Small intestine (tissue), 7 donors: ENCODE data around the gene PPDPF. TPM values are rescaled to one million over a fixed set of nuclear protein-coding genes. Genes with fewer than 3 reads are reported as not detected.
"Not testable (repeated sequence)": the region's sequence is repeated elsewhere in the genome, so short reads cannot be mapped to it uniquely, and the experiment has no call there.

Experiments
- DNase-seq, 2 donors: peaks; one replicate each; pipeline versions ENCODE4 v3.0.0 to v3.0.0-alpha.2; 2013
- FAIRE-seq: peaks from 2 replicates; lab custom pipeline; 2012; peaks lifted over from hg19 to GRCh38; lab: Jason Lieb, UNC
- H3K27ac ChIP-seq, 3 donors: one replicate each; pipeline ENCODE4 v1.5.1; 2013; ENCODE audit warnings: low read length in 2 of 3, mild to moderate bottlenecking in 2 of 3, control low read depth in 1 of 3, inconsistent platforms in 1 of 3, low read depth in 1 of 3, moderate library complexity in 1 of 3
- H3K27me3 ChIP-seq, 3 donors: one replicate each; pipeline ENCODE4 v1.6.1; 2013; ENCODE audit warnings: low read length in 3 of 3, inconsistent platforms in 1 of 3; ENCODE audit not compliant: control insufficient read depth in 3 of 3, insufficient read depth in 3 of 3
- H3K36me3 ChIP-seq, 3 donors: one replicate each; pipeline ENCODE4 v1.6.1; 2013; ENCODE audit warnings: low read length in 3 of 3, inconsistent platforms in 1 of 3, low read depth in 1 of 3, mild to moderate bottlenecking in 1 of 3, moderate library complexity in 1 of 3; ENCODE audit not compliant: control insufficient read depth in 3 of 3, insufficient read depth in 2 of 3
- H3K4me1 ChIP-seq, 3 donors: one replicate each; pipeline ENCODE4 v1.6.1; 2013; ENCODE audit warnings: low read length in 2 of 3, inconsistent platforms in 1 of 3, low read depth in 1 of 3, mild to moderate bottlenecking in 1 of 3, moderate library complexity in 1 of 3; ENCODE audit not compliant: control insufficient read depth in 3 of 3, insufficient read depth in 2 of 3
- H3K4me3 ChIP-seq, 3 donors: one replicate each; pipeline ENCODE4 v1.5.1; 2013; ENCODE audit warnings: low read length in 3 of 3, control low read depth in 1 of 3, inconsistent platforms in 1 of 3, low read depth in 1 of 3, mild to moderate bottlenecking in 1 of 3, moderate library complexity in 1 of 3
- H3K9me3 ChIP-seq, 2 donors: one replicate each; pipeline ENCODE4 v1.6.1; 2013; ENCODE audit warnings: low read depth in 1 of 2, low read length in 1 of 2; ENCODE audit not compliant: control insufficient read depth in 2 of 2, insufficient read depth in 1 of 2
- WGBS, 3 donors: extraction: QIAGEN DNeasy Blood & Tissue Kit; methylation state at CpG; one replicate each; pipeline ENCODE4 v1.1.7; 2013; 5-methylcytosine and 5-hydroxymethylcytosine counted together
- polyA plus RNA-seq, 4 donors: library from polyadenylated mRNA; stranded (reverse) in 3 of 4; unstranded in 1 of 4; fragments of 200-250 nt in 3 of 4; fragments of 120-200 nt in 1 of 4; gene quantifications; one replicate each; pipeline versions ENCODE4 v1.2.1 to v1.2.3, GENCODE V29; 2013
- donor health status: healthy with polysubstance abuse.
- donor health status: control.
- donor health status: control.
- donor health status: Bipolar disorder and iron deficiency.
- donor health status: healthy.

PPDPF gene
- polyA plus RNA-seq, 4 donors: 273 to 356 (median 295) TPM

DNA sequence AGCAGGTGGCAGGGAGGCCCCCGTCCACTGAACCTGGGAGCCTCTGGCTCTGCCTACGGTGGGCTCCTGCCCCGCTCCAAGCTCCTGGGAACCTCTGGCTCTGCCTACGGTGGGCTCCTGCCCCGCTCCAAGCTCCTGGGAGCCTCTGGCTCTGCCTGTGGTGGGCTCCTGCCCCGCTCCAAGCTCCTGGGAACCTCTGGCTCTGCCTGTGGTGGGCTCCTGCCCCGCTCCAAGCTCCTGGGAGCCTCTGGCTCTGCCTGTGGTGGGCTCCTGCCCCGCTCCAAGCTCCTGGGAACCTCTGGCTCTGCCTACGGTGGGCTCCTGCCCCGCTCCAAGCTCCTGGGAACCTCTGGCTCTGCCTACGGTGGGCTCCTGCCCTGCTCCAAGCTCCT lies 50.5 kb downstream of the PPDPF start:
- Histone ChIP-seq H3K4me1 (peaks cover 0 to 12% (median 3%) of the 10 kb centered on the region in 3 donors), H3K36me3 (peaks cover 2 to 26% (median 4%) of the 10 kb centered on the region in 3 donors)
- 54 to 76% (median 70%) methylated on average over 4 to 8 of the region's 11 CpGs for WGBS, 3 donors
- H3K27me3 ChIP-seq, DNase-seq, H3K9me3 ChIP-seq, FAIRE-seq, H3K27ac ChIP-seq, H3K4me3 ChIP-seq: not testable (repeated sequence)

Other genes with a start within 250 kb of the PPDPF start
- gene ARFGAP1, start 248.0 kb upstream of the PPDPF start, polyA plus RNA-seq: 100 to 1,000 TPM in 1 of 4 donors, 10 to 100 TPM in 3; 70.9 to 117 (median 80.3) TPM
- 1 to 10 TPM in 1 of 4 donors, under 1 TPM in 1, not detected in 2; 0.09 to 1.7 TPM for gene COL20A1, start 227.6 kb upstream of the PPDPF start, polyA plus RNA-seq
- under 1 TPM in 2 of 4 donors, not detected in 2; 0.01 to 0.87 TPM for gene CHRNA4, start 159.4 kb upstream of the PPDPF start, polyA plus RNA-seq
- 1 to 10 TPM in 1 of 4 donors, under 1 TPM in 2, not detected in 1; 0.27 to 1.4 (median 0.65) TPM for gene KCNQ2, start 48.1 kb upstream of the PPDPF start, polyA plus RNA-seq
- gene EEF1A2, start 21.7 kb upstream of the PPDPF start, polyA plus RNA-seq: 10 to 100 TPM in 2 of 4 donors, 1 to 10 TPM in 2; 3.1 to 18.6 (median 9.7) TPM
- 10 to 100 TPM in 3 of 4 donors, under 1 TPM in 1; 0.56 to 87.0 (median 47.5) TPM for gene PTK6, start 16.6 kb downstream of the PPDPF start, polyA plus RNA-seq
- under 1 TPM in 1 of 4 donors, not detected in 3; 0.18 TPM for gene SRMS, start 27.0 kb downstream of the PPDPF start, polyA plus RNA-seq
- under 1 TPM in 2 of 4 donors, not detected in 2; 0.22 to 0.25 TPM for gene FNDC11, start 33.4 kb downstream of the PPDPF start, polyA plus RNA-seq
- gene HELZ2, start 53.5 kb downstream of the PPDPF start, polyA plus RNA-seq: 10 to 100 TPM in 2 of 4 donors, 1 to 10 TPM in 2; 3.8 to 14.2 (median 9.4) TPM
- 10 to 100 TPM in 1 of 4 donors, 1 to 10 TPM in 3; 8.4 to 10.4 (median 9.6) TPM for gene GMEB2, start 106.3 kb downstream of the PPDPF start, polyA plus RNA-seq
- 10 to 100 TPM in 1 of 4 donors, 1 to 10 TPM in 3; 1.1 to 21.4 (median 5.2) TPM for gene STMN3, start 132.7 kb downstream of the PPDPF start, polyA plus RNA-seq
- 10 to 100 TPM in 2 of 4 donors, 1 to 10 TPM in 2; 3.5 to 15.0 (median 10.5) TPM for gene RTEL1, start 137.5 kb downstream of the PPDPF start, polyA plus RNA-seq
- gene TNFRSF6B, start 175.9 kb downstream of the PPDPF start, polyA plus RNA-seq: 10 to 100 TPM in 1 of 4 donors, 1 to 10 TPM in 3; 1.9 to 15.9 (median 5.8) TPM
- gene ARFRP1, start 187.2 kb downstream of the PPDPF start, polyA plus RNA-seq: 10 to 100 TPM; 21.5 to 78.6 (median 60.8) TPM
- 10 to 100 TPM; 20.5 to 39.8 (median 30.6) TPM for gene ZGPAT, start 187.3 kb downstream of the PPDPF start, polyA plus RNA-seq
- 10 to 100 TPM in 3 of 4 donors, 1 to 10 TPM in 1; 6.1 to 48.4 (median 22.6) TPM for gene LIME1, start 215.9 kb downstream of the PPDPF start, polyA plus RNA-seq
- 10 to 100 TPM; 11.6 to 69.9 (median 17.6) TPM for gene SLC2A4RG, start 219.0 kb downstream of the PPDPF start, polyA plus RNA-seq